Gastrocnemius medialis (tissue), 4 donors: Measurements from ENCODE around the gene ZAR1L. TPM values are rescaled to one million over a fixed set of nuclear protein-coding genes. Genes with fewer than 3 reads are reported as not detected.

Experiments used
- ATAC-seq, 2 donors: fragments of 150-250 bp; one replicate each; pipeline ENCODE4 v1.9.1; 2016
- DNase-seq, 2 donors: peaks; one replicate each; pipeline ENCODE4 v3.0.0-alpha.2; 2019
- H3K27ac ChIP-seq, 4 donors: fragments of 200-600 bp; sonication (generic); 1 replicate in 1 of 4; 2 replicates in 3 of 4; pipeline ENCODE4 v1.5.1; 2016 to 2018; ENCODE audit warnings: mild to moderate bottlenecking in 2 of 4, moderate library complexity in 1 of 4
- H3K27me3 ChIP-seq, 3 donors: fragments of 200-600 bp; sonication (generic) in 2 of 3; 1 replicate in 1 of 3; 2 replicates in 2 of 3; pipeline versions ENCODE4 v1.5.1 to v1.6.0; 2016 to 2019; ENCODE audit warnings: mild to moderate bottlenecking in 1 of 3, moderate library complexity in 1 of 3
- H3K36me3 ChIP-seq, 2 donors: fragments of 200-600 bp; sonication (generic) in 1 of 2; one replicate each; pipeline ENCODE4 v1.5.1; 2017 to 2018
- H3K4me1 ChIP-seq, 2 donors: fragments of 200-600 bp; sonication (generic) in 1 of 2; one replicate each; pipeline ENCODE4 v1.5.1; 2016 to 2017; ENCODE audit warnings: mild to moderate bottlenecking in 2 of 2
- H3K4me3 ChIP-seq, 4 donors: fragments of 200-600 bp; sonication (generic) in 3 of 4; 1 replicate in 1 of 4; 2 replicates in 3 of 4; pipeline ENCODE4 v1.5.1; 2016 to 2019; ENCODE audit warnings: mild to moderate bottlenecking in 2 of 4
- H3K9me3 ChIP-seq, 3 donors: fragments of 200-600 bp; sonication (generic) in 2 of 3; 1 replicate in 1 of 3; 2 replicates in 2 of 3; pipeline ENCODE4 v1.5.1; 2016 to 2019
- POLR2A ChIP-seq, 2 donors: fragments of 450-650 bp; IDR thresholded peaks; one replicate each; pipeline ENCODE4 v1.6.1; 2017; ENCODE audit warnings: antibody characterized with exemption in 2 of 2, mild to moderate bottlenecking in 2 of 2, moderate library complexity in 2 of 2
- in situ Hi-C, 4 donors: fragments of 200-750 bp; cut with MboI; loops; one replicate each; pipeline versions ENCODE4 v1.15.0 to v1.8.0; 2017; ENCODE audit warnings: low sequenced_read_pairs in 4 of 4
- intact Hi-C: fragments of 100-400 bp; cut with DNase I; formaldehyde crosslinking; loops from one replicate; pipeline ENCODE4 v1.15.1; 2023; ENCODE audit warnings: low total_unique reads
- total RNA-seq, 4 donors: library from RNA; depleted of rRNA; stranded (reverse); fragments of >200 nt; gene quantifications; one replicate each; pipeline versions ENCODE4 v1.1.0 to v1.2.3, GENCODE V29; 2016
- TF ChIP-seq, protein P1 (sequence below), 5 experiments: fragments of 450-650 bp in 3 of 5; fragments of 200-600 bp in 2 of 5; sonication (generic) in 2 of 5; IDR thresholded peaks in 4 of 5; conservative IDR thresholded peaks in 1 of 5; 1 replicate in 4 of 5; 2 replicates in 1 of 5; pipeline ENCODE4 v1.5.1; 2016 to 2019; ENCODE audit warnings: antibody characterized with exemption in 5 of 5, mild to moderate bottlenecking in 3 of 5, moderate library complexity in 3 of 5

The ZAR1L gene
- total RNA-seq, 4 donors from 2014 or later, result not detected

DNA sequence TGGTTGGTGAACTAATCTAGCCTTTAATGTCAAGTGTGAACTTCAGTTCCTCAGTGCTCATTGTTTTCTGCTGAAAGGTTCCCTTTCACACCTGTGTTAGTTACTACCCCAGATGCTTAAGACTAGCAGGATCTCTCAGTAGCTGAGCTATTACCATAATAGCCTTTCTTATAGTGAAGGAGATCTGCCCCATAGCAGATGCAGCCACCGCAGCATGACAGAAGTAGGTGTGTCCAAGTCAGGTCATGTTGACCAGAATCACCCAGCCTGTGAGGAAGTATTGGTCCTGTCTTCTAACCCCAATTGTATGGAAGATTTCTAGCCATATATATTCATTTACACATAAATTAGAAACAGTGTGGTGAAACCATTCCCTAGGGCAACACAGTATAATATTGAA, 37.3 kb downstream of the ZAR1L start:
- TF ChIP-seq, protein P1, sequence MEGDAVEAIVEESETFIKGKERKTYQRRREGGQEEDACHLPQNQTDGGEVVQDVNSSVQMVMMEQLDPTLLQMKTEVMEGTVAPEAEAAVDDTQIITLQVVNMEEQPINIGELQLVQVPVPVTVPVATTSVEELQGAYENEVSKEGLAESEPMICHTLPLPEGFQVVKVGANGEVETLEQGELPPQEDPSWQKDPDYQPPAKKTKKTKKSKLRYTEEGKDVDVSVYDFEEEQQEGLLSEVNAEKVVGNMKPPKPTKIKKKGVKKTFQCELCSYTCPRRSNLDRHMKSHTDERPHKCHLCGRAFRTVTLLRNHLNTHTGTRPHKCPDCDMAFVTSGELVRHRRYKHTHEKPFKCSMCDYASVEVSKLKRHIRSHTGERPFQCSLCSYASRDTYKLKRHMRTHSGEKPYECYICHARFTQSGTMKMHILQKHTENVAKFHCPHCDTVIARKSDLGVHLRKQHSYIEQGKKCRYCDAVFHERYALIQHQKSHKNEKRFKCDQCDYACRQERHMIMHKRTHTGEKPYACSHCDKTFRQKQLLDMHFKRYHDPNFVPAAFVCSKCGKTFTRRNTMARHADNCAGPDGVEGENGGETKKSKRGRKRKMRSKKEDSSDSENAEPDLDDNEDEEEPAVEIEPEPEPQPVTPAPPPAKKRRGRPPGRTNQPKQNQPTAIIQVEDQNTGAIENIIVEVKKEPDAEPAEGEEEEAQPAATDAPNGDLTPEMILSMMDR (IDR thresholded peaks at IDR 0.05 in 4 of 5, conservative IDR thresholded peaks at IDR 0.05 in 1 of 5), result no peak
- no peak for TF ChIP-seq POLR2A (IDR thresholded peaks at IDR 0.05)
- Histone ChIP-seq H3K4me1 (no peaks in the 10 kb centered on the region), H3K27me3 (no peaks in the 10 kb centered on the region), H3K36me3 (peaks cover 0 to 74% of the 10 kb centered on the region in 2 donors), H3K9me3 (no peaks in the 10 kb centered on the region), H3K4me3 (no peak overlapping the region), H3K27ac (no peak overlapping the region)
- ATAC-seq (no peak), DNase-seq (no peak)
- in situ Hi-C loops (no loop called here), intact Hi-C loops (no loop called here)

GRCh38 chr13:32272021-32272683, 43.0 kb downstream of the ZAR1L start:
- no peak for ATAC-seq
- intact Hi-C loops, result no loop called here
- Histone ChIP-seq H3K9me3 (no peaks in the 10 kb centered on the region), H3K4me3 (no peak overlapping the region), H3K36me3 (peaks cover 2 to 62% of the 10 kb centered on the region in 2 donors), H3K27me3 (no peaks in the 10 kb centered on the region), H3K27ac (peak overlapping the region in 1 of 4 donors; percentile 8), H3K4me1 (no peaks in the 10 kb centered on the region)
- no peak for DNase-seq
- in situ Hi-C loops, result no loop called here
- TF ChIP-seq, protein P1 (IDR thresholded peaks at IDR 0.05 in 4 of 5, conservative IDR thresholded peaks at IDR 0.05 in 1 of 5), result no peak
- TF ChIP-seq POLR2A (IDR thresholded peaks at IDR 0.05), result no peak

DNA sequence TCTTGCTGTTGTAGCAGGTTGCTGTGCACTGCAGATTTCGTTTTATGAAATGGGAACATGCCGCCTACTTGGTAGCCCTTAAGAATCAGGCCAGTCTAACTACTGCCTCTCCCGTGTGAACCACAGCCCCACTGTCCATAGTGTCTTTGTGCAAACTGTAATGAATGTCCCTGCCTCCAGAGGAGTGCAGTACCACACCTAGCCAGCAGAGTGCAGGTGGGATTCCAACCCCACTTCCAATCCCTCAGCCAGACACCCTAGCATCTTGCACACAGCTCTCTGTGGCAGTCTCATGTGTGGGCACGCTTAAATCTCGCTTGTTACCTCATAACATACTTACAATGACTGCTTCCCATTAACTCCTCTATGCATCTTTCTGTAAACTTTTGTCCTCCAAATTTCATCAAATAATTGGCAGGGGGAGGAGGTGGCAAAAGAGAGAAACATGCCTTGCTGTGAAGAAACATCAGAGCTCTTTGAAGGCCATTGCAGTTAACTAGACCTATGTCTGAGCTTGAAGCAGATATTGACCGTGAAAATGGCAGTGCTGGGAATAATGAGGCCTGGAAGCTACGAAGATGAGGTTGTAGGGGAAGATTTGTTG, 47.2 kb downstream of the ZAR1L start:
- Histone ChIP-seq H3K4me3 (no peak overlapping the region), H3K27ac (no peak overlapping the region), H3K27me3 (no peaks in the 10 kb centered on the region), H3K36me3 (peaks cover 2 to 58% of the 10 kb centered on the region in 2 donors), H3K4me1 (peaks cover 0 to 6% of the 10 kb centered on the region in 2 donors), H3K9me3 (no peaks in the 10 kb centered on the region)
- TF ChIP-seq POLR2A (IDR thresholded peaks at IDR 0.05), result no peak
- TF ChIP-seq, protein P1 (IDR thresholded peaks at IDR 0.05 in 4 of 5, conservative IDR thresholded peaks at IDR 0.05 in 1 of 5), result peak in 4 of 5 experiments; percentile 17 to 42 (median 32)
- in situ Hi-C loops (no loop called here), intact Hi-C loops (no loop called here)
- ATAC-seq, result no peak
- no peak for DNase-seq

DNA sequence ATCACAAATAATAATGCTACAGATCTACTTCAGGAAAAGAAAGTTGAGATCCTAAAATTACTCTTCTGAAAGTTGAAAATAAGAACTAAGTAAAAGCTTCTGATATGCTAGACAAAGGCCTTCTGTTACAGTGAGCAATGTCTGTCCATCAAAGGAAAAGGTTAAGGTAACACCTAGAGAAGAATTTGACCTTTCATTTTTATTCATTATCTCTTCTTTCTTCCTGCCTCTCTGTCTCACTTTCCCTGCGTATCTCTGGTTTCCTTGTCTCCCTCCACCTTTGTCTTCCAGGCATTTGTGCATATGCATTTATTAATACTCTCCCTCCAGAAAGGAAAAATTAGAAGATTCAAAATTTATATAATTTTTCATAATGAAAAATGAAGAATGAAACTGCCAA, 49.0 kb downstream of the ZAR1L start:
- no peaks in the 10 kb centered on the region for H3K9me3 ChIP-seq
- no peak for DNase-seq

More for the DNA sequence above, 49.0 kb downstream of the ZAR1L start:
- intact Hi-C loops (no loop called here), in situ Hi-C loops (no loop called here)
- Histone ChIP-seq H3K4me3 (no peak overlapping the region), H3K27me3 (no peaks in the 10 kb centered on the region), H3K36me3 (peaks cover 2 to 50% of the 10 kb centered on the region in 2 donors), H3K4me1 (peaks cover 6 to 22% of the 10 kb centered on the region in 2 donors), H3K27ac (peak overlapping the region in 2 of 4 donors; percentile 66 to 67)
- TF ChIP-seq, protein P1 (IDR thresholded peaks at IDR 0.05 in 4 of 5, conservative IDR thresholded peaks at IDR 0.05 in 1 of 5), result no peak
- TF ChIP-seq POLR2A (IDR thresholded peaks at IDR 0.05), result no peak
- no peak for ATAC-seq
